NCI-H345 treated with DMSO at 0.1 percent for 48 hours (cell line): Measurements from ENCODE around the gene COA3.

Experiments used
- DNase-seq: peaks from one replicate; lab custom pipeline; 2025; ENCODE audit not compliant: unreplicated experiment; lab: John Stamatoyannopoulos, UW

The COA3 gene

DNA sequence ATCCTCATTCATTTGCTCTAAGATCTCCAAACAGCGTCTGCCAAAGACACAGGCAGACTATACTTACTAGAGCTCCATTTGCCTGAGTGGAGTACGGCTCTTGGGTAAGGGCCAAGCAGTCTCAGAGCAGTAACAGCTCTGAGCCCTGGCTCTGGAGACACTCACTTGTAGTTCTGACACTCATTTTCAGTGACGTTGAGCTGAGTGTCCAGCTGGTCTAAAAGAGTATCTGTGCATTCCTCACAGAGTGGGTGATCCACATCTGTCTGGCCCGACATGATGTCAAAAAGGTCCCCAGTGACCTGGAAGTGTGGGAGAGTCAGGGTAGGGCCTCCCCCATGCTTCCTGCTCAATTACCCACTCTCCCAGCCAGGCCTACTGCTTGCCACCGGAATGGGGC is 19.9 kb upstream of the COA3 start:
- no peak for DNase-seq

DNA sequence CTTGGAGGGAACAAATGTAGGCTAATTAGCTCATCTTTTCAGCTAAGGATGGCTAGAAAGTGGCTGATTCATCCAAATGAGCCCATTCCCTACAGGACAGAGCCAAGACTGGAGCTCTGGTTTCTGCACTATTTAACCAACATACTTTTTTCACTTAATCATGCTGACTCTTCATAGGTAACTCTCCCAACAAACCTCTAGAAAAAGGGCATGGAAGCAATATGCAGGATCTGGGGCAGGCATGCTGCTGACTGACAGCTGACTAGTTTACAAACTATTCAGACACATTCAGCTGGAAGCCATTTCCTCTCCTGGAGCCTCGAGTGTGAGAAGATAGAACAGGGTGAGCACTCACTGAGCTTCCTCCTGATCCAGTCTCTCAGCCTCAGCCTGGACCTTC is 19.4 kb upstream of the COA3 start:
- no peak for DNase-seq

DNA sequence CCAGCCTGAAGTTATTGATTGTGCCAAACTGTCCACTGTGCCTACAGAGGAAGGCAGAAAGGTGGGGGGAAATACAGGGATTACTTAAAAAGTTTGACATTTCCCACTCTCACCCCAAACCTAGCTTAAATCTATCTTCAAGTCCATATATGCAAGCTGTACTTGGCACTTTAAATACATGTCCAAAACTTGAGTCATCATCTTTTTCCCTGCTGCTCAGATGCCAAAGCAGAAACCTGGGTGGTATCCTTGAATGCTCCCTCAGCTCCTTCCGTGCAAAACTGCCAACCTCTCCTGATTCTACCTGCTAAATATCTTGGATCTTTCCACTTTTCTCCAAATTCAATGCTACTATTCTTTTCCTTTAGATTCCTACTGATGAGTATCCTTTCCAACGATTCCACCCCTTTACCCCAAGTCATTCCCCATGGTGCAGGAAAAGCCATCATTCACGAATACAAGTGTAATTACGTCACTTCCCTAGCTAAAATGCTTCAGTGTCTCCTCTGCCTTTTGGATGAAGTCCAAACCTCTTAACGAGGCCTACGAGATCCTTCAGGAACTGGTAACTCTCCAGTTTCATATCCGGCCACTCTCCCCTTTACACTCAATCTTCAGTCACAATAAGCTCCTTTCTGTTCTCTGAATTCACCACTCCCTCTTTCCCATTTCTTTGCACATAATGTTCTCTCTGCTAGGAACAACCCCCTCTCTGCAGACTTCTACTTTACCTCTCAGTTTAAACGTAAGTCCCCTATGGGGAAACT is 16.3 kb upstream of the COA3 start:
- no peak for DNase-seq

DNA sequence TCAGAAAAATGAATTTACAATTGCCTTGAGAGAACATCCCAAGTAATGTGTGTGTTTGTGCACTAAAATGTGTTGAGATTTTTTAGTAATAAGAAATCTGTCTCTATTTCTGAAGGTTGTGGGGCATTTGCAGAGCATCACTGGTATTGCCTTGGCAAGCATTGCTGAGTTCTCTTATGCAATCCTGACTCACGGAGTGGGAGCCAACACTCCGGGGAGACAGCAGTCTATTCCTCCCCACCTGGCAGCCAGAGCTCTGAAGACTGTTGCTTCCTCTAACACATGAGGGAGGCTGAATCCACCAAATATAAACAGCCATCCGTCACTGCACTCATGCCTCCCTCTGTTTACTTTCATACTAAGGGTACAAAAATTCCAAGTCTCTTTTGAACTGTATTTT is 10.7 kb upstream of the COA3 start:
- DNase-seq = no peak

DNA sequence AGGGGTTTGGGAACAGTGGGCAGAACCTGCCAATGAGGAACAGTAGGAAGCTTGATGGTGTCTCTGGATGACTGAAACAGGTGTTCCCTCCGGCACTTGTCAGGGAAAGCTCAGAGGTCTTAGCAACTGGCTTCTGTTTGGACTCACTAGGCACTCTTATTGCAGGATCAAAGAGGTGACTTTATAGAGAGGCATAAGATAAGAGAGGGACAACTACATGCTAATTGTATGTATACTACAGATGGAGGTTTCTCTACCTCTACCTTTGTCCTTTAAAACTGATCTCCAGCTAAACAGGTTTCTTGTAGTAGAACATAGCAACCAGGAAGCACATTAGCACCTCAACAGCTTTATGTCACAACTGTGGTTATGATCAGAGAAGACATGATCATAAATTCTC is 7.7 kb upstream of the COA3 start:
- no peak for DNase-seq

DNA sequence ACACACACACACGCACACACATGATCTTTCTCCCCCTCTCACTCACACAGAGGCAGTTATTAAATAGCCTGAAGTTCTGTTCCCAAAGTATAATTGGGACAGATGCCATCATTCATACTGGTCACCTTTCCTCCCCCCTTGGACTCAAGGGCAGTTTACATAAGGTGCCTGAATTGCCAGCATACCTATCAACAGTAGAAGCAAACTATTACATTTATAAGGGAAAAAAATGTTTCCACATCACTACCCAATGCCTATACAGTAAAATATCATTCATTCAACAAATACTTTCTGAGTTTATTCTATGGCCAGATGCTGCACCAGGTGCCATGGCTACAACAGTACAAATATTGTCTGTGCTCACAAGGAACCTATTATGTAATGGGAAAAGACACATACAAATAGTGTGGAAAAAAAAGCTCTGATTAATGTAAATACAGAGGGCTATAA is 6.4 kb upstream of the COA3 start:
- no peak for DNase-seq

DNA sequence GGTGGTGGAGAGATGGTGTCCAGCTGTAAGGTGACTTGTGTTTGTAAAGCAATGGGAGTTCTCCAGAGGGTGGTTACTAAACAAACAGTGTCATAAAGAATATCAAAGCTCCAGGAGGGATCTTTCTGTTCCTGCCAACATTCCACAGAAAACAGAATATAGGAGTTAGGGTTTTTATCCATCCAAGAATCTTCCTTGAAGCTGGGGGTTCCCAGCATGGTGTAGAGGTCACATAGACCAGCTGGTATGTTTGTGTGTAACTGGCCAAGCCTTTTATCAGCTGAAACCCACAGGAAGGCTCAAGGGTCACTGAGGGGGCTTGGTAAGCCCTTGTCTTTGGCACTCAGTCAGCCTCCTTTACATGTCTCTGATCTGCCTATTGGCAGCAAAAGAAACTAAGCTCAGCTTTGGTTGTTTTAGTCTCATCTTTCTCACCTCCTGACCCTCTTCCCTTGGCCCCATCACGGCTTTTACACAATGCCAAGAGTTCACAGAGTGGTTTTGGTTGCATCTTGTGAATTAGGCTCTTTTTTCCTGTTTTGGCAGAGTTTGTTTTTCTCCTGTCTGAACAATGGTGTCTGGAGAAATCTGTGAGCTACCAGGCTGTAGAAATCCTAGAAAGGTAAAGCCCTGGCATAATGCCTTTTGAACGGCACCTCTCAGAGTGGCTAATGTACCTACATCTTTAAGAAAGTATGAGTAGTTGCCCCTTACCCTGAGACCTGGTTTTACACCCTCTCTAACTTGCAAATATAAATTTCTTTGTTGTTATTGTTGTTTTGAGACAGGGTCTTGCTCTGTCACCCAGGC is 4.8 kb upstream of the COA3 start:
- DNase-seq = no peak

DNA sequence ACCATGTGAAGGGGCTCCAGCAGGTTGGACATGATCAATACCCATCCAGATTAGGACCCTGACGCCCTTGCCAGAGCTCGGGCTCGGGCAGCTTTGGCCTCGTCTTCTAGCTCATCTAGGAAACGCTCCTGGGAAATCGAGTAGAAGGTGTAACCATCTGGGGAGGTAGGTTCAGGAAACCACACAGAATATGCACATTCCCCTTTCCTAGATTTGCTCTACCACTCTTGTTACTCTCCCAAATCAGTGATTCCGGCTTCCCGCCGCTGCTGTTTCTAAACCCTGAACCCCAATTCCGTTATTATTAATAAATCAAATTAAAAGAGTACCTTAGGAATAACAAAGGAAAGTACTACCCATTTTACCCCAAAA is 507 bp downstream of the COA3 start:
- DNase-seq = no peak

DNA sequence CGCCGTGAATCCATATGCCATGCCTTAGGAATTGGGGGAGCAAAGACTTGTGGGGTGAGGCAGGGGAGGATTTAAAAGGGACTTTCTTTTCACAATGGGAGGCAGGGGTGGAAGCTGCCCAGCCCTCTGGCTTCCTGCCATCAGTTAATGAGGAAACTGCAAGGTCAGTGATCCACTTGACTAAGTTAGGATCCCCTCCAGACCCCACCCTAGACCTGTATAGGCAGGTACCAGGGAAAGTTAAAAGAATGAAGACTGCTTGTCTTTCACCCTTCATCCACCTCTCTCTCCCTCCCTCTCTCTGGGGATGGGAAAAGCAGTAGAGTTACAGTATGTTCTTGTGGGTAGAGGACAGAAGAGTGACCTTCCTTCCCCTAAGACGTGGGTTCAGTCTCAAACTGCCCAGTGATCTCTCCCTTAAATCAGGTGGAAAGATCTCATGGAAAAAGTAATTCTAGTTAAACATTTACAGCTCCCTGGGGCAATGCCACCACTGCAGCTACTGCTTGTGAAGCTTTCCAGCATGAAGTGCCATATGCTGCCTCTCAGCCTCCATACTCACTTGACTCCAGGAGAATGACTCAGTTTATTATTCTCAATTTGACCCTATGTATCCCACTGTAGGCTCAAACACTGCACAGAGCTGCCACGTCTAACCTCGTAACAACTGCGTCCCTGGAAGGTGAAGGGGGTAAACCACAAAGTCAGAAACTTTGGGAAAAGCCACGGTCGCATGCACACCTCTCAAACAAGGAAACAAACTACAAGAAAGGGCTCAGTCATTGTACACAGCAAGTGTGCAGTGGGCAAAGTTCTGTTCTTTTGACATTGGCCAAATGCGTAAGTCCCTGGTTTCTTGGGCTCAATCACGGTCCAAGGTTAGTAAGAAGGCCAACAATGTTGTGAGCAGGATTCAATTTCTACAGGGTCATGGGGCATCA is 1.2 kb downstream of the COA3 start:
- DNase-seq = no peak

DNA sequence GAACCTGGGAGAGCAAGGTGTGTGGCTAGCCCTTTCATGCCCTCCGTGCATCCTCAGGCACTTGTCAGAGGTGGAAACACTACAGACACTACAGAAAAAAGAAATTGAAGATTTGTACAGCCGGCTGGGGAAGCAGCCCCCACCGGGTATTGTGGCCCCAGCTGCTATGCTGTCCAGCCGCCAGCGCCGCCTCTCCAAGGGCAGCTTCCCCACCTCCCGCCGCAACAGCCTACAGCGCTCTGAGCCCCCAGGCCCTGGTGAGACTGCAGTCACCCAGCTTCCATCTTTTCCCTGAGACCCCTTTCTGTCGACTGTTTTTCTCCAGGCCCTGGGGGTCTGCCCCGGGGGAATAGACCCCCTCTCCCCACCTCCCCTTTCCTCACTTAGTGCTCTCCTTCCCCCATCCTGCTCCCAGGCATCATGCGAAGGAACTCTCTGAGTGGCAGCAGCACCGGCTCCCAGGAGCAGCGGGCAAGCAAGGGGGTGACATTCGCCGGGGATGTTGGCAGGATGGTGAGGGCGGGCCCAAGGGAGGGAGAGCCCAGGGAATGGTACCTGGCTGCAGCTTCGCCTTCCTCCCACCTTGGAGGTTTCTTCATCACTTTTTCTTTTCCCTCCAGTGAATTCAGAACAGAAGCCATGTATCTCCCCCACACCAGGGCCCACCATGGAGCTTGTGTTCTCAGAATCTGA is 2.3 kb downstream of the COA3 start:
- DNase-seq = no peak

DNA sequence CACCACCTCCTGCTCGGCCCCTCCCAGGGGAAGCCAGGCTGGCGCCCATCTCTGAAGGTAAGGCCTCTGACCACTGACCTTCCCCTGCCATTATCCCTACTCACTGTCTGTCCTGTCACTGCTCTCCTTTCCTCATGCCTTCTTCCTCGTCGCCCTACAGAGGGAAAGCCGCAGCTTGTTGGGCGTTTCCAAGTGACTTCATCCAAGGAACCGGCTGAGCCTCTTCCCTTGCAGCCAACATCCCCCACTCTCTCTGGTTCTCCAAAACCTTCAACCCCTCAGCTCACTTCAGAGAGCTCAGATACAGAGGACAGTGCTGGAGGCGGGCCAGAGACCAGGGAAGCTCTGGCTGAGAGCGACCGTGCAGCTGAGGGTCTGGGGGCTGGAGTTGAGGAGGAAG is 3.0 kb downstream of the COA3 start:
- DNase-seq = no peak

DNA sequence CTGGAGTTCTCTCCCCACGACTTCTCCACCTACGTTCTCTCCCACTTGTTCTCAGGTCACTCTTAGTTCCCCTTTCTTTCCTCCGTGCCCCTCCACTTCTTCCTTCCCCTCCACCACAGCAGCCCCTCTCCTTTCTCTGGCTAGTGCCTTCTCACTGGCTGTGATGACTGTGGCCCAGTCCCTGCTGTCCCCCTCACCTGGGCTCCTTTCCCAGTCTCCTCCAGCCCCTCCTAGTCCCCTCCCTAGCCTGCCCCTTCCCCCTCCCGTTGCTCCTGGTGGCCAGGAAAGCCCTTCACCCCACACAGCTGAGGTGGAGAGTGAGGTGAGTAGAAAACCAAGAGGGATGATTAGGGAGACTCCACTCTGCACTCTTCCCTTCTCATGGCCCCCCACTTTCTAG is 3.4 kb downstream of the COA3 start:
- DNase-seq = no peak

DNA sequence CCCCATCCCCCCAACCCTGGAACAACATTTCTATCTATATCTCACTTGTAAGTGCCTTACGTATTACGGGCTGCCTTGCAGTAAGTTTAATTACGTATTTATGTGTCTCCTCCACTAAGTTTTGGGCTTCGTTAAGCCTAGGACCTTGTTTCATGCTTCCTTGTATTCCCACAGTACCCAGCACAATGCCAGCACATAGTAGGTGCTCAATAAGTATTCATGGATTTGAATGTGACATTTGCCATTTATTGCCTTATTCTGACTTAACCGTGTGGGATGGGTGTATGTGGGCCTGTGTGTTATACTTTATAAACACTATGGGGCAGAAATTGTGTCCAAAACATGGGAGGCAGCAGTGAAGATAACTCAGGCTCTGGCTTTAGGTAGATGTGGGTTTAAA is 6.0 kb downstream of the COA3 start:
- DNase-seq = no peak

DNA sequence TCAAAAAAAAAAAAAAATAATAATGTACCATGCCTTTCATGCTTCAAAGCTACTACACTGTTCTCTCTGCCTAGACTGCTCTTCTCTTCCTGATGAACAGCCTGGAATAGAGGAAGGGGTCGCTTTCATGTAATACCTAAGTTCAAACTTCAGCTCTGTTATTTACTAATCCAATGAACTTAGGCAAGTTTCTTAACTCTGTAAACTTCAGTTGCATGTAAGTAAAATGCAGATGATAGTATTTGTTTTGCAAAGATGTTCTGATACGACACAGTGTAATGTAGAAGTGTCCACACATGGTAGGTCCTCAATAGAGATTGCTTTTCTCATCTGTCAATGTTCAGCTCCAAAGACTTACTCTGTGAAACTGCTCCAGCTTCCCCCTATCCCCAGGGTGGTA is 6.6 kb downstream of the COA3 start:
- DNase-seq = no peak

DNA sequence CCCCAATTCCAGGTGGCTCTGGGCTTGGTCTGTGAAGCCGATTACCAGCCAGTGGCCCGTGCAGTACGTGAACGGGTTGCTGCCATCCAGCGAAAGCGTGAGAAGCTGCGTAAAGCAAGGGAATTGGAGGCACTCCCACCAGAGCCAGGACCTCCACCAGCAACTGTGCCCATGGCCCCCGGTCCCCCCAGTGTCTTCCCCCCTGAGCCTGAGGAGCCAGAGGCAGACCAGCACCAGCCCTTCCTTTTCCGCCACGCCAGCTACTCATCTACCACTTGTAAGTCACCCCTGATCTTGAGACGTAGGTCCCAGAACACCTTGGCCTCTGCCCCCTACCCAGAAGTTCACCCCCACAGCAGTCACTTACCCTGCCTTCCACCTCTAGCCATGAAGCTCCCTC is 11.2 kb downstream of the COA3 start:
- no peak for DNase-seq

DNA sequence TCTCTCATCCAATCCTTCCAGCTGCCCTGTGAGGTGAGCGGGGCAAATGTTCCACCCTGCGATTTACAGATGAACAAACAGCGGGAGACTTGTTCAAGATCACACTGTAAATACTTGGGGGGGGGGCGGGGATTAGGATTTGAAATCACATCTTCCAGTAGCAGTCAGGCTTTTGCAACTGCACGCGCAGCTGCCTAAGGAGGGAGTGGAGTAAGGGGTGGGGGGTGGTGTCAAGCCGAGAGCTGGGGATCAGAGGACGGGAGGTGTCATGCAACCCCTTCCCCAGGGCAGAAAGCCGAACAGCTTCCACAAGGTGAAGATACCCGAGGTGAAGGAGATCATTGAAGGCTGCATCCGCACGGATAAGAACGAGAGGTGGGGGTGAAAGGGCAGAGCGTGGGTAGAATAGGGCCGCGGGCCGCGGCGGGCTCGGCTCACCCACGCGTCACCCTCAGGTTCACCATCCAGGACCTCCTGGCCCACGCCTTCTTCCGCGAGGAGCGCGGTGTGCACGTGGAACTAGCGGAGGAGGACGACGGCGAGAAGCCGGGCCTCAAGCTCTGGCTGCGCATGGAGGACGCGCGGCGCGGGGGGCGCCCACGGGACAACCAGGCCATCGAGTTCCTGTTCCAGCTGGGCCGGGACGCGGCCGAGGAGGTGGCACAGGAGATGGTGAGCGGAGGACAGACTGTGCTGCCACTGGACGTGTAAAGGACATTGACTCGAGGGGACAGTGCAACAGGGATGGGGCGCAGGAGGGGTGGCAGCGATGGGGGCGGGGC is 13.5 kb downstream of the COA3 start:
- no peak for DNase-seq

DNA sequence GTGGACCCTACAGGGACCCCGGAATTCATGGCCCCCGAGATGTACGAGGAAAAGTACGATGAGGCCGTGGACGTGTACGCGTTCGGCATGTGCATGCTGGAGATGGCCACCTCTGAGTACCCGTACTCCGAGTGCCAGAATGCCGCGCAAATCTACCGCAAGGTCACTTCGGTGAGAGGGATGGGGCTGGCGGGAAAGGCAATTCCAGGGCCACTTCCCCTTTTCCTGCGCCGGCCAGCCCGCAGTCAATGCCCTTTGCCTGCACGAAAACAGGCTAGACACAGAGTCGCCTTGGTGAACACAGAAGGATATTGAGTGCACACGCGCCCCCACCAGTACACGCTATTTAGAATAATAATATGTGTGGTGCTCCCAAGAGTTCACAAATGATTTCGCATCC is 14.1 kb downstream of the COA3 start:
- DNase-seq = no peak

DNA sequence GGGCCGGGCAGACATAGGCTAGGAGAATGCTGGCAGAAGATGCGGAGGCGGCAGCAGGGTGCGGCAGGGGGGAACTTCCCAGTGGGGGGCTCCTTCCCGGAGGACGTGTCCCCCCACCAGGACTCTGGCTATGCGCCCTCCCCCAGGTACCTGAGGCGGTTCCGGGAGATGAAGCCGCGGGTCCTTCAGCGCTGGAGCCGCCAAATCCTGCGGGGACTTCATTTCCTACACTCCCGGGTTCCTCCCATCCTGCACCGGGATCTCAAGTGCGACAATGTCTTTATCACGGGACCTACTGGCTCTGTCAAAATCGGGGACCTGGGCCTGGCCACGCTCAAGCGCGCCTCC is 14.7 kb downstream of the COA3 start:
- DNase-seq = no peak

DNA sequence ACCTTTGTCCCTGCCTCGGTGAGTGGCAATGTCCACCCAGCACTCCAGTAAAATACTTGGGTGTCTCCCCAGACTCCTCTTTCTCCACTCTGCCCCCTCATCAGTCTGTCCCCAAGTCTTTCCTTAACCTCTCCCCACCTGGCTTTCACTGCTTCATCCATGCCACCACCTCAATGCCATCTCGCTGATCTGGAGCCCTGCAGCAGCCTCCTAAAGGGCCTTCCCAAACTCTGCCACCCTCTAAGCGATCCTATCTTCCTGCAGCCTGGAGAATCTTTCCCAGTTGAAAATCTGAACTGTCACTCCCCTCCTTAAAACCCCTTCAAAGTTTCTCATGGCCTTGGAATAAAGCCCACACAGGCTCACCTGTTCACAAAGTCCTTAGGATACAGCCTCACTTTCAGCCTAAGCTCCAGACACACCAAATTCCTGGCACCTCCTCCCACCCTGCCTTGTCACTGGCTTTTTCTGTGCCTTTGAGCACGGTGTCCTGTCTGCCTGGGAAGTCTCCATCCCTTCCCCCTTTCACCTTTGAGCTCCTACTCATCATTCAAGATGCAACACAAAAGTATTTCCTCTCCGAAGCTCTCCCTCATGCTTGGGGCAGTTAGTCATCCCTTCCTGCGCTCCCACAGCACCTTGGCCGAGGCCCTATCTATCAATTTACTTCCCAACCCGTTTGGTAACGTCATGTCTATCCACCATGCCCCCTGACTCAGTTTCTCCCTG is 15.3 kb downstream of the COA3 start:
- DNase-seq = no peak
